Stimulated activated naive CD8-positive, alpha-beta T cell treated with anti-CD3 and anti-CD28 coated beads, Interleukin-15, Interleukin-2, amounts not matched to agents 100 ng/mL and 50 ng/mL, for 24 hours (primary cell): ENCODE data around the gene TPM1.

Experiments
- H3K27ac Mint-ChIP-seq: one replicate; pipeline ENCODE4 v1.8.0; 2021; ENCODE audit warnings: mild to moderate bottlenecking, mixed read lengths
- H3K27me3 Mint-ChIP-seq: one replicate; pipeline ENCODE4 v1.8.0; 2021; ENCODE audit warnings: mixed read lengths
- H3K36me3 Mint-ChIP-seq: one replicate; pipeline ENCODE4 v1.8.0; 2021; ENCODE audit warnings: low read depth, mixed read lengths
- H3K4me1 Mint-ChIP-seq: one replicate; pipeline ENCODE4 v1.8.0; 2021; ENCODE audit warnings: low read depth, mixed read lengths
- H3K4me3 Mint-ChIP-seq: one replicate; pipeline ENCODE4 v1.8.0; 2021; ENCODE audit warnings: mild to moderate bottlenecking, mixed read lengths
- H3K9me3 Mint-ChIP-seq: one replicate; pipeline ENCODE4 v1.8.0; 2021; ENCODE audit warnings: mixed read lengths

TPM1 gene

DNA sequence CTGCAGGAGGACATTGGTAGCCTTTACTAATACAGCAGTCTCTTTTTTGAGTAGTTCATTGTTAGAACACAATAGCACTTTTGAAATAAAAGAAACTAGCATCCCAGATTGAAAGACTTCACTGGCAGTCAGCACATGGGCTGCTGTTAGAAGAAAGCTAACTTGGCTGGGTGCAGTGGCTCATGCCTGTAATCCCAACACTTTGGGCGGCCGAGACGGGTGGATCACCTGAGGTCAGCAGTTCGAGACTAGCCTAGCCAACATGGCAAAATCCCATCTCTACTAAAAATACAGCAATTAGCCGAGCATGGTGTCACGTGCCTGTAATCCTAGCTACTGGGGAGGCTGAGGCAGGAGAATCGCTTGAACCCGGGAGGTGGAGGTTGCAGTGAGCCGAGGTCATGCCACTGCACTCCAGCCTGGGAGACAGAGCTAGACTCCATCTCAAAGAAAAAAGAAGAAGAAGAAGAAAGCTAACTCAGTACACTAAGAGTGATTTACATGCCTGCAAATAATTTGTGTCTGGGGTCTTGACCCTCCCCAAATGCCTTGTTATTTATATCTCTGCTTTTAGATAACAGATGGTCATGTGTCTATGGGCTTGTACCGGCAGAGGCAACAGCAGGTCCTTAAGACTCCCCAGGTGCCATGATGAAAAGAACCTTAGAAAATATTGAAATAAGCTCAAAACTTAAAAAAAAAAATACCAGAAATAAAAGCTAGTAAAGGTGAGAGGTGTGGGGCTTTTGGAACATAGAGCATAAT lies 9.7 kb downstream of the TPM1 start:
- no peaks in the 10 kb centered on the region for H3K9me3 Mint-ChIP-seq
- no peak overlapping the region for H3K27ac Mint-ChIP-seq
- peaks cover 19% of the 10 kb centered on the region for H3K4me1 Mint-ChIP-seq
- peaks cover 1% of the 10 kb centered on the region for H3K36me3 Mint-ChIP-seq
- peaks cover 5% of the 10 kb centered on the region for H3K27me3 Mint-ChIP-seq
- H3K4me3 Mint-ChIP-seq, result no peak overlapping the region

DNA sequence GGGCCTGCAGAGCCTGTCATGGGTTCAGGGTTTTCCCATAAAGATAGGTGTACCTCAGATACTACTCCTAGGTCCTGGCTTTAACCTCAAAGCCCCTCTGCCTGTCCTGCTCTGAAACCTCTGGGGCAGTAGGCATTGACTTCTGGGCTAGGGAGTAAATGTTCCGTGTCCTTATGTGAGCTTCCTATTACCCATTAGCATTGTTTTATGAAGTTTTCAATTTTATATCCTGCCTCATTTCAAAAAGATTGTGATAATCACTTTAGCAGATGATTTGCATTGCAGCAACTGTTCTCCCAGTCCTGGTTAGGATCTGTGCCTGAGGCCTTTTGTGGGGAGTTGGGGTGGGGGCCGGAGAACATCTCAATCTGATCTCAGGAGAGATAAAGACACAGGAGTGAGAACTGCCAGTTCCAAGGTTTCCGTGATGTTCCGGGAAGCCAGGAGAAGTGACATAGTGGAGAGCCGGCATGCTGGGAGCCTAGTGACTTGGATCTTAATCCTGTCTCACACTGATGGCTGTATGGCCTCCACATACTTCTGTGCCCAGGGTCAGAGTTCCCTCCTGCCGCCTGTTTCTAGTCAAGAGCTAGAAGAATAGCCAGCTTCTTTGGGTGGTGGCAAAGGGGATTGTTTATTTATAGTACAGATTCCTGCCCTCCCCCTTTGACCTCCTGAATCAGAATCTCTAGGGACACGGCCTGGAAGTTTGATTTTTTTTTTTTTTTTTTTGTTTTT lies 10.6 kb downstream of the TPM1 start:
- Mint-ChIP-seq H3K27ac (no peak overlapping the region), H3K4me3 (no peak overlapping the region), H3K9me3 (no peaks in the 10 kb centered on the region), H3K36me3 (peaks cover 6% of the 10 kb centered on the region), H3K27me3 (no peaks in the 10 kb centered on the region), H3K4me1 (peaks cover 14% of the 10 kb centered on the region)

DNA sequence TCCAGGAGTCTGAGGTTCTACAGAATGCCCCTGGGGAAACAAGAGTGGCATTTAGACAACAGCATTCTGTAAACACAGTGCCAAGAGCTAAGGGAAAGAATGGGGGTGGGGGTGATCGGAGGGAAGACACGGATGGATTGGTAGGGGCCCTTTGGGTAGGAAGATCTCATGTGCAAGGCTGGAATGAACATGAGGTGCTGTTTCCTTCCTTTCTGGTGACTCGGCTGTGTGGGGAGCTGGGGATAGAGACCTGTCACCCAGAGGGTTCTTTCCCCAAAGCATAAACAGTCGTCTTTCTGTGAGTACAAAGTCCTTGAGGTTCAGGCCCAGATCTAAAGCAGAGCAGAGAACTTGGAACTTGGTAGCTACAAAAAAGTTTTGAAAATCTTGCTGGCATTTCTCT lies 11.7 kb downstream of the TPM1 start:
- peaks cover 8% of the 10 kb centered on the region for H3K4me1 Mint-ChIP-seq
- H3K36me3 Mint-ChIP-seq, result peaks cover 6% of the 10 kb centered on the region
- H3K27ac Mint-ChIP-seq, result no peak overlapping the region
- no peak overlapping the region for H3K4me3 Mint-ChIP-seq
- no peaks in the 10 kb centered on the region for H3K9me3 Mint-ChIP-seq
- H3K27me3 Mint-ChIP-seq, result no peaks in the 10 kb centered on the region

DNA sequence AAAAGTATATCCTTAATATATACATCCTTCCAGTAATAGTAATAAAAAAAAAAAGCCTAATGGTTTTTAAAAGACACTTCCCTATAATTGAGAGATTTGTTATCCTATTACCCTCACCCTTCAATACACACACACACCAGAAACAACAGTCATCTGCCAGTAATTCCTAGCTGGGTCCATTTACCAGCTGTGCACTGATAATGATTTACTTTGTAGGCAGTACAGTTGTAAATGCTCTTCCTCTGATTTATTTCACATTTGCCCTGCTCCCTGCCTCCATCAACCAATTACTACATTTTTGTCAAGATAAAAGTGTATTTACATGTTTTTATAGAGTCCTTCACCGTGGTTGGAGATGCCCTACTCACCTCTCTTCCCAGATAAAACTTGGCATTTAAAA lies 12.4 kb downstream of the TPM1 start:
- H3K9me3 Mint-ChIP-seq, result no peaks in the 10 kb centered on the region
- H3K4me1 Mint-ChIP-seq, result peaks cover under 1% of the 10 kb centered on the region
- no peak overlapping the region for H3K4me3 Mint-ChIP-seq
- no peaks in the 10 kb centered on the region for H3K27me3 Mint-ChIP-seq
- peaks cover 6% of the 10 kb centered on the region for H3K36me3 Mint-ChIP-seq
- H3K27ac Mint-ChIP-seq, result no peak overlapping the region

DNA sequence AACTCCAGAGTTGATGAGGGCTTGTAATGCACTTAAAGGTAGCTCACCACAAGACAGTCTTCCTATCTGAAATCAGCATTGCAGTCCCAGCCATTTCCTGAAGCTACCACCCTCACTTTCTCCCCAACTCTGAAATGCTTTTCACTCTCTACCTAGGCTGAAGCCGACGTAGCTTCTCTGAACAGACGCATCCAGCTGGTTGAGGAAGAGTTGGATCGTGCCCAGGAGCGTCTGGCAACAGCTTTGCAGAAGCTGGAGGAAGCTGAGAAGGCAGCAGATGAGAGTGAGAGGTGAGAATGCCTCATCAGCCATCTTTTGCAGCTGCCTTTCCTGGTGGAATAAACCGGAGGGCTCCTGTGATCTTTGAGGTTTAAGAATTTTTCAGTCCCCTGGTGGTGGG lies 14.3 kb downstream of the TPM1 start:
- no peak overlapping the region for H3K4me3 Mint-ChIP-seq
- no peaks in the 10 kb centered on the region for H3K9me3 Mint-ChIP-seq
- no peak overlapping the region for H3K27ac Mint-ChIP-seq
- peaks cover 16% of the 10 kb centered on the region for H3K36me3 Mint-ChIP-seq
- H3K4me1 Mint-ChIP-seq, result no peaks in the 10 kb centered on the region
- no peaks in the 10 kb centered on the region for H3K27me3 Mint-ChIP-seq

DNA sequence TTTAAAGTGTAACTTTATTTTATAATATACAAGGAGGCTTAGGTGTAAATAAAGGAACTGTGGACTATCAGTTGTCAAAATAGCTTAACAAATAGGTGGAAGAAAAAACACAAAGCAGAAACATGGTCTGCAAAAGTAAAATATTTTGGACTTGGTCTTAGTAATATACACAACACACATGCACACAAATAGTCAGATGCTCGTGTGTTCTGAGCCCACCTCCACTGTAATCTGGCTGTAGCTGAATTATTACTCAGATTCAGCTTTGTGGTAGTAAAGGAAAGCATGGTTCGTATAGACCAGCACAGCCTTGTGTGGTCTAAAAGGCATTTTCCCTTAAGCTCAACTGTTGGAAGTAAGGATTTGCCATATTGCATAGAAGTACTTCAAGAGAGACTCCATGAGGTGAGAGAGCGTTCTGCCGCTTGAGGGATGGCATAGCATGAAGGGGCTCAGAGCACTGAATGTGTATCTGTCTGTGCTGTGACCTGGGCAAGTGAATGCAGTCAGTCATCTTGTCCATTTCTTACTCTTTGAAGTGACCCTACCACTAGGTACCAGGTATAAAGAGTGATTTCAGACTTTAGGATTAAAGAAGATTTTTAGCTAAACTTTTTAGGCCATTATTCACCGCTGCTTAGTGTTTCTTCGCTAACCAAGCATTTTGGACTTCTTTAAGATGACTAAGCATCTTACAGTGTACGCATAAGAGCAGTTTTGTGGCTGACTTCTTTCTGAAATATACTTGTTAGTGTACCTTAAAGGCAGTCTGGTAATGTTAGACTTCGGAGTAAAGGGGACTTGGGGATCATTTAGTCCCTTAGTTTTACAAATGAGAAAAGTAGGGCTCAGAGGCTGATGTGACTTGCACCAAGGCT lies 15.2 kb downstream of the TPM1 start:
- H3K27me3 Mint-ChIP-seq, result no peaks in the 10 kb centered on the region
- no peaks in the 10 kb centered on the region for H3K9me3 Mint-ChIP-seq
- H3K36me3 Mint-ChIP-seq, result peaks cover 24% of the 10 kb centered on the region
- no peak overlapping the region for H3K27ac Mint-ChIP-seq
- H3K4me1 Mint-ChIP-seq, result no peaks in the 10 kb centered on the region
- H3K4me3 Mint-ChIP-seq, result no peak overlapping the region

DNA sequence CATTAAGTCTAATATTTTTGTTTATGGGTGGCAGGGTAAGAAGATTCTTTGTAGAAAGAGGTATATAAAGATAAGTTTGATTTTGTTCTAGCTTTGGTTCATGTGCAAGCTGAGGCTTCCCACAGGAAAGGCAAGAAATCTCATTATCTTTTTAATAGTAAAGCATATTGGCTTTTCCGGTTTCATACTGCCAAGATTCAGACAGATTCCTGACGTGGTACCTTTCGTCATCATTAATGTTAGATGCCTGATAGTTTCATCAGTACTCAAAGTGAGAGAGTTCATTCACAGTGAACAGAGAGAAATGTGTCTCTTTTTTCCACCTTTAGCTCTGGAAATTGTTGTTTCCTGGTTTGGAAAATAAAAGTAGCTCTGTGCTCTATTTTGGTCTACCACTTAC lies 16.5 kb downstream of the TPM1 start:
- H3K4me3 Mint-ChIP-seq, result no peak overlapping the region
- no peaks in the 10 kb centered on the region for H3K27me3 Mint-ChIP-seq
- no peaks in the 10 kb centered on the region for H3K4me1 Mint-ChIP-seq
- peaks cover 28% of the 10 kb centered on the region for H3K36me3 Mint-ChIP-seq
- H3K9me3 Mint-ChIP-seq, result no peaks in the 10 kb centered on the region
- no peak overlapping the region for H3K27ac Mint-ChIP-seq

DNA sequence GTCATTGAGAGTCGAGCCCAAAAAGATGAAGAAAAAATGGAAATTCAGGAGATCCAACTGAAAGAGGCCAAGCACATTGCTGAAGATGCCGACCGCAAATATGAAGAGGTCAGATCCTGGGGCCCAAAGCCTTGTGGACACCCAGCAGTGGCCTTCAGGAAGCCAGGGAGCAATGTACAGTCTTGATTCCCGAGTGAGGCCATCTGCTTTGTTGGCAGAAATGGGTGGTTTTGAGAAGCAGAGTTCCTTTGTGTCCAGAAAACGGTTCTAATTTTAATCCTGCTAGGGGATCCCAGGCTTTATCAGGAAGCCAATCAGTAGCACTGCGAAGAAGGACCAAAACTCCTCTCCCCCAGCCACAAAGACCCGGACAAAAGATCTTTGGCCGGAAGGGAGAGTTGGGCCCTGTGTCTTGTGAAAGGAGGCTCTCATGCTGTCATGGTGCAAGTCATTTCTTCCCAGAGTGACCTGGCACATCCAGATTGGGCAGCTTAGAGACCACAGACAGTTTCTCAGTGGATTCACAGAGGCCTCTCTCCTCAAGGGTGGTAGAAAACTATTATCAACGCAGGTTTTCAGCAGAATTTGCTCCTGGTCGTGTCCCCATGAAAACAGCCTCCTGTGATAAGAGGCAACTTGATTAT lies 17.1 kb downstream of the TPM1 start:
- Mint-ChIP-seq H3K4me3 (no peak overlapping the region), H3K4me1 (no peaks in the 10 kb centered on the region), H3K9me3 (no peaks in the 10 kb centered on the region), H3K36me3 (peaks cover 29% of the 10 kb centered on the region), H3K27me3 (no peaks in the 10 kb centered on the region), H3K27ac (no peak overlapping the region)

DNA sequence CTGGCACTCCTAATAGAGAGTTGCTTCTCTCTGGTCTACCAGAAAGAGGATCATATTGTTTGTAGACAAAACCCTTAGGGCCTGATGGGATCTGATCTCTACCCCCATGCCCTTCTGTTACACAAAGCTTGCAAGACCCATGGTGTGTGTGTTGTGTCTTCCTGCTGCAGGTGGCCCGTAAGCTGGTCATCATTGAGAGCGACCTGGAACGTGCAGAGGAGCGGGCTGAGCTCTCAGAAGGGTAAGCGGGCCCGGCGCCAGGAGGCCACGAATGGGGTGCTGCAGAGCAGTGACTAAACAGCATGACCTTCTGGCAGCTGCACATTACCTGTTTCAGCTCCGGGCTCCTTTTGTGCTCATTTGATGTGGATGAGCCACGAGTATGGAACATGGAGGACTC lies 18.2 kb downstream of the TPM1 start:
- Mint-ChIP-seq H3K36me3 (peaks cover 29% of the 10 kb centered on the region), H3K4me3 (no peak overlapping the region), H3K27ac (no peak overlapping the region), H3K27me3 (no peaks in the 10 kb centered on the region), H3K4me1 (no peaks in the 10 kb centered on the region), H3K9me3 (no peaks in the 10 kb centered on the region)

DNA sequence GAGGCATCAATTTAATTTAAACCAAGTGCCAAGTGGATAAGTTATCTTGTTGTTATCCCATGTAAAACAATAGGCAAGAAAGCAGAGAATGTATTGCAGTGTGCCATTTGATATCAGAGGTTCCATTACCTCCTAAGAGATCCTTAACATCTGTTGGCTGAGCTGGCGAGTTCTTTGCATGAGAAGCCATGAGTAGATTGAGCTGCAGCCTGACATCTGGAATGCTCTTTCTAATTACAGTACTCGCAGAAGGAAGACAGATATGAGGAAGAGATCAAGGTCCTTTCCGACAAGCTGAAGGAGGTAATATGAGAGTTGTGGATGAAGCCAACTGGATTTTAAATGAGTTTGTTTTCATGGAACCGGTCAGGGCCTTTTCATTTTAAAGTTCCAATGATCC lies 19.4 kb downstream of the TPM1 start:
- Mint-ChIP-seq H3K4me3 (no peak overlapping the region), H3K27me3 (no peaks in the 10 kb centered on the region), H3K27ac (no peak overlapping the region), H3K9me3 (no peaks in the 10 kb centered on the region), H3K4me1 (no peaks in the 10 kb centered on the region), H3K36me3 (peaks cover 29% of the 10 kb centered on the region)

DNA sequence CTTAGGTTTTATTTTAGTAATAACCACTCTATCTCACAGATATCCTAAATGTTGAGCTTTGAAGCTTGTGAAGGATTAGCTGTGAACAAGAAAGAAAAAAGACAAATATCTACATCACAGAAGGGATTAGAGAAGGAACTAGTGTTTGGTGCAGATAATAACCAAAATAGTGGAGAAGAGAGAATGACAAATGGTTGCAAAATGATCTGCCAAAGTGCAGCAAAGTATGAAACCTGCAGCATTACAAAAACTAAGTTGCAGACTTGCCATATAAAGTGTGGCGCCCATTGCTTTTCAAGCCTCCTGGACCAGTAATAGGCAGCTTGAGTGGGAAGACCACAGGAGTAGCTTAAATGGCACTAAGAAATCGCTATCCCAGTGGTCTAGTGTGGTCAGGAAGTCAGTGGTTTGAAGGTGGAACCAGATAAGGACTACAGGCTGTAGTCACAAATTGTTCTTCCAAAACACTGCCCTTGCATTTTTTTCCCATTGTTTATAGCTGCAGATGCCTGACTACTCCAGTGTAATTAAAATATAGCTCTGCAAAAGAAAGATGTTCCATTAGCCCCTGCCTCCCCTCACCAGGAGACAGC lies 20.7 kb downstream of the TPM1 start:
- Mint-ChIP-seq H3K4me1 (no peaks in the 10 kb centered on the region), H3K4me3 (no peak overlapping the region), H3K27ac (no peak overlapping the region), H3K27me3 (no peaks in the 10 kb centered on the region), H3K9me3 (no peaks in the 10 kb centered on the region), H3K36me3 (peaks cover 27% of the 10 kb centered on the region)

DNA sequence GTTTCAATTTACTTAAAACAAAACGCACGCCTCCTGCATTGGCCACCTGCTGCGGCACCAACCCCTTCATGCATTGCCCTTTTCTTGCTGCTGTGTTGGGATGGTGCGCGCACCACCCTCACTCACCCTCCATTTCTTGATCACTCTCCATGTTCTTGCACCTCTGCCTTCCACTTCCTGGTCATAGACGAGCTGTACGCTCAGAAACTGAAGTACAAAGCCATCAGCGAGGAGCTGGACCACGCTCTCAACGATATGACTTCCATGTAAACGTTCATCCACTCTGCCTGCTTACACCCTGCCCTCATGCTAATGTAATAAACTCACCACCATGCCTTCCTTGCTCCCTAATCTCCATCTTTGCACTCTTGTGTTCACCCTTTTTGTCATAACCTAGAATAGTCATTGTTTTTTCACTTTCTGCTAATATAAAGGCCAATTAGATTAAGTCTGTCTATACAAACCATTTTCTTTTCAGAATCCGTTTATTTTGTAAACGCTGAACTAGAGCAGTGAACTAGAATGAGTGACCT lies 21.4 kb downstream of the TPM1 start:
- no peaks in the 10 kb centered on the region for H3K27me3 Mint-ChIP-seq
- peaks cover 30% of the 10 kb centered on the region for H3K36me3 Mint-ChIP-seq
- H3K4me1 Mint-ChIP-seq, result no peaks in the 10 kb centered on the region
- H3K27ac Mint-ChIP-seq, result no peak overlapping the region
- H3K9me3 Mint-ChIP-seq, result no peaks in the 10 kb centered on the region
- no peak overlapping the region for H3K4me3 Mint-ChIP-seq

DNA sequence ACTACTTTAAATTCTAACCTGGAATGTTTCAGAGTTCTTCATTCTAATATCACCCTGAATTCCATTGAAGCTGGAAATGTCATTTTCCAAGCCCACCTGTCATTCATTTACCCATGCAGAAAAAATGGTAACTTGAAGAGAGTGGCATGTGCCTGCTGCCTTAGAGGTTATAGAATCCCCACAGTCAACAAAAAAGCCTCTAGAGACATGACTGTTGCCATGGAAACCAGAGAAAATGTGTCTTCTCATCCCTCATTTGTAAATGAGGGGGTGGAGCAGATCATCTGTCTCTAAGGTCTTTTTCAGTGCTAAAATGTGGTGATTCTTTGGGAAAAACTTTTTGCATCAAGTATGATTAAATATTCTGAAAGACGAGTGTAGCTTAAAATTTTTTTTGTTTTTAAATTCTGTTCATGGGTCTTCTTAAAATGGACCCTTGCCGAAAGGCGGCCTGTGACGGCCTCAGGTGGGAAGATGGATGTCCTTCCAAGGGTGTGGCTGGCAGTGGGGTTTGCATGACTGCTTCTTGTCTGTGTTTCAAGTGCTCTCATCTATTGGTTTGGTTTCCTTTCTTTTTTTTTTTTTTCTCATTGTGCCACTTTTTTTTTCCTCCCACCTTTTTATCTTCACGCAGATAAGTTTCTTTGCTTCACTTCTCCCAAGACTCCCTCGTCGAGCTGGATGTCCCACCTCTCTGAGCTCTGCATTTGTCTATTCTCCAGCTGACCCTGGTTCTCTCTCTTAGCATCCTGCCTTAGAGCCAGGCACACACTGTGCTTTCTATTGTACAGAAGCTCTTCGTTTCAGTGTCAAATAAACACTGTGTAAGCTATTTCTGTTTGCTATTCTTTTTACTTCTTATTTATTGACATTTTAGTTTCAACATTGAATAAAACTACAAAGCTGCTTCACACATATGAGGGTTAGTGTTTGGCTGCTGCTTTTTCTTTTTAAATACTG lies 23.0 kb downstream of the TPM1 start:
- Mint-ChIP-seq H3K4me1 (no peaks in the 10 kb centered on the region), H3K27me3 (no peaks in the 10 kb centered on the region), H3K4me3 (no peak overlapping the region), H3K9me3 (no peaks in the 10 kb centered on the region), H3K36me3 (peaks cover 26% of the 10 kb centered on the region), H3K27ac (no peak overlapping the region)
